Measurements from ENCODE around the gene CFAP20.
A peak's percentile ranks its signal among the peaks of the same experiment; 100 is the strongest.

GRCh38 chr16:58127033-58127556 is 2.1 kb downstream of the CFAP20 start:
- peak; percentile 56 for TF ChIP-seq CTCF (CRISPR knock-in tag; IDR thresholded peaks at IDR 0.05)
- TF ChIP-seq ZNF777 (CRISPR knock-in tag; IDR thresholded peaks at IDR 0.05), result no peak
- TF ChIP-seq CBX2 (IDR thresholded peaks at IDR 0.05; ENCODE audit: low read depth, low read length), result no peak
- no peak for TF ChIP-seq CBX2 (CRISPR knock-in tag; IDR thresholded peaks at IDR 0.05; ENCODE audit: low read depth)
- TF ChIP-seq DPF2 (CRISPR knock-in tag; IDR thresholded peaks at IDR 0.05; ENCODE audit: borderline replicate concordance, low read depth), result no peak

Measured in HepG2 (cell line).